HCT116 (cell line): Measurements from ENCODE around the gene UBN1. TPM values are rescaled to one million over a fixed set of nuclear protein-coding genes. Genes with fewer than 3 reads are reported as not detected.

ENCODE experiments used
- ATAC-seq: fragments of 200-7000 bp; cut with Tn5 transposase; 2 replicates; pipeline ENCODE4 v1.9.1; 2020; ENCODE audit warnings: mild to moderate bottlenecking, moderate library complexity
- BruUV-seq: library from RNA; stranded (reverse); fragments of 400-500 nt; replicated peaks from 2 replicates; lab custom pipeline; 2021; lab: Mats Ljungman, UMichigan
- CTCF ChIA-PET: fragments of 300-600 bp; sonication (Branson Sonifier 250); formaldehyde crosslinking; loops from one replicate; lab custom pipeline; 2021; ENCODE audit warnings: antibody characterized with exemption; lab: Charles Lee
- POLR2A ChIA-PET: fragments of 300-600, 350-600 bp; sonication (Branson Sonifier 250); formaldehyde crosslinking; loops from one replicate; lab custom pipeline; 2021; ENCODE audit warnings: antibody characterized with exemption; lab: Charles Lee
- RAD21 ChIA-PET, 2 experiments: fragments of 300-600 bp; sonication (Branson Sonifier 250); formaldehyde crosslinking; loops; one replicate each; lab custom pipeline; 2023; ENCODE audit warnings: low total read pairs in 2 of 2; ENCODE audit not compliant: uncharacterized antibody in 2 of 2, unreplicated experiment in 2 of 2, low non-redundant PET in 1 of 2; lab: Charles Lee
- DNase-seq: peaks from one replicate; pipeline ENCODE4 v3.0.0-alpha.2; 2010; ENCODE audit warnings: low read depth, low spot score
- H2AFZ ChIP-seq: fragments of 200-600 bp; shearing (Covaris generic), sonication (generic); 2 replicates; pipeline ENCODE4 v1.6.1; 2017; ENCODE audit warnings: low read depth, mixed run types, mixed read lengths, antibody characterized with exemption, low read length; ENCODE audit not compliant: poor library complexity, severe bottlenecking
- H3K27ac ChIP-seq: 2 replicates; pipeline ENCODE4 v1.5.1; 2012; ENCODE audit warnings: low read depth, low read length
- H3K27me3 ChIP-seq: fragments of 200-600 bp; sonication (generic); 2 replicates; pipeline ENCODE4 v1.6.1; 2016; ENCODE audit warnings: mixed run types, low read length, mixed read lengths; ENCODE audit not compliant: insufficient read depth
- H3K36me3 ChIP-seq, 2 experiments: fragments of 200-500 bp in 1 of 2; fragments of 200-600 bp in 1 of 2; sonication (Bioruptor generic) in 1 of 2; sonication (generic) in 1 of 2; 2 replicates each; pipeline versions ENCODE4 v1.5.1 to v1.6.1; 2014 to 2016; ENCODE audit warnings: low read length in 2 of 2, inconsistent platforms in 1 of 2, mixed read lengths in 1 of 2, mixed run types in 1 of 2; ENCODE audit not compliant: insufficient read depth in 2 of 2, control insufficient read depth in 1 of 2
- H3K4me1 ChIP-seq, 2 experiments: fragments of 200-600 bp in 1 of 2; sonication (generic) in 1 of 2; 2 replicates each; pipeline versions ENCODE4 v1.5.1 to v1.6.1; 2012 to 2017; ENCODE audit warnings: low read length in 2 of 2, inconsistent platforms in 1 of 2, mild to moderate bottlenecking in 1 of 2, mixed read lengths in 1 of 2, mixed run types in 1 of 2, moderate library complexity in 1 of 2; ENCODE audit not compliant: insufficient read depth in 2 of 2, control insufficient read depth in 1 of 2
- H3K4me2 ChIP-seq: fragments of 200-600 bp; sonication (generic); 2 replicates; pipeline ENCODE4 v1.6.1; 2017; ENCODE audit warnings: mixed run types, low read length, mixed read lengths
- H3K4me3 ChIP-seq, 2 experiments: fragments of 200-600 bp in 1 of 2; sonication (generic) in 1 of 2; replicated peaks in 1 of 2; 2 replicates each; pipeline ENCODE4 v1.5.1; 2011 to 2016; ENCODE audit warnings: low read length in 2 of 2, control low read depth in 1 of 2, low read depth in 1 of 2, mild to moderate bottlenecking in 1 of 2, mixed read lengths in 1 of 2, mixed run types in 1 of 2
- H3K79me2 ChIP-seq: fragments of 200-600 bp; sonication (generic); 2 replicates; pipeline ENCODE4 v1.6.1; 2017; ENCODE audit warnings: mild to moderate bottlenecking, mixed run types, low read length, moderate library complexity, mixed read lengths; ENCODE audit not compliant: insufficient read depth
- H3K9ac ChIP-seq: fragments of 200-600 bp; sonication (generic); 2 replicates; pipeline ENCODE4 v1.6.1; 2016; ENCODE audit warnings: low read length, mixed read lengths
- H3K9me2 ChIP-seq: fragments of 200-600 bp; sonication (generic), shearing (Covaris generic); 2 replicates; pipeline ENCODE4 v1.6.1; 2017; ENCODE audit warnings: mixed run types, mild to moderate bottlenecking, moderate library complexity; ENCODE audit not compliant: insufficient read depth
- H3K9me3 ChIP-seq, 2 experiments: fragments of 200-500 bp in 1 of 2; fragments of 200-600 bp in 1 of 2; sonication (Bioruptor generic) in 1 of 2; sonication (generic) in 1 of 2; 2 replicates each; pipeline ENCODE4 v1.6.1; 2014 to 2017; ENCODE audit warnings: low read length in 2 of 2, mixed read lengths in 2 of 2, inconsistent platforms in 1 of 2, low read depth in 1 of 2, mild to moderate bottlenecking in 1 of 2, mixed run types in 1 of 2, moderate library complexity in 1 of 2; ENCODE audit not compliant: control insufficient read depth in 1 of 2, insufficient read depth in 1 of 2
- H4K20me1 ChIP-seq: fragments of 200-600 bp; sonication (generic), shearing (Covaris generic); 2 replicates; pipeline ENCODE4 v1.6.1; 2017; ENCODE audit warnings: mixed run types, mild to moderate bottlenecking, moderate library complexity; ENCODE audit not compliant: insufficient read depth
- EZH2phosphoT487 ChIP-seq: fragments of 200-600 bp; IDR thresholded peaks from 2 replicates; pipeline ENCODE4 v1.6.1; 2018; ENCODE audit warnings: antibody characterized with exemption, borderline replicate concordance
- JUND ChIP-seq: IDR thresholded peaks from 2 replicates; pipeline ENCODE4 v1.6.1; 2012
- POLR2AphosphoS5 ChIP-seq: IDR thresholded peaks from 2 replicates; pipeline ENCODE4 v1.6.1; 2011; ENCODE audit warnings: mild to moderate bottlenecking, low read depth, low read length, moderate library complexity
- YY1 ChIP-seq: IDR thresholded peaks from 2 replicates; pipeline ENCODE4 v1.6.1; 2011; ENCODE audit warnings: low read length, low read depth, moderate library complexity, mild to moderate bottlenecking; ENCODE audit not compliant: insufficient replicate concordance; ENCODE audit errors: extremely low read depth
- intact Hi-C: fragments of 100-400 bp; cut with micrococcal nuclease; formaldehyde crosslinking; loops from 2 replicates; pipeline ENCODE4 v1.10.0; 2022
- total RNA-seq: library from RNA; stranded (reverse); gene quantifications from one replicate; pipeline ENCODE4 v1.2.1, GENCODE V29; 2021; ENCODE audit not compliant: unreplicated experiment
- TF ChIP-seq, protein P1 (sequence below): IDR thresholded peaks from 2 replicates; pipeline ENCODE4 v1.6.1; 2012
- TF ChIP-seq, protein P2 (sequence below), 3 experiments: fragments of 200-600 bp in 1 of 3; sonication (generic) in 1 of 3; IDR thresholded peaks in 2 of 3; conservative IDR thresholded peaks in 1 of 3; 2 replicates each; pipeline ENCODE4 v1.5.1; 2012 to 2017; ENCODE audit warnings: low read depth in 2 of 3, low read length in 2 of 3, antibody characterized with exemption in 1 of 3, borderline replicate concordance in 1 of 3, control low read depth in 1 of 3, mild to moderate bottlenecking in 1 of 3, mixed read lengths in 1 of 3, mixed run types in 1 of 3, moderate library complexity in 1 of 3; ENCODE audit not compliant: insufficient read depth in 1 of 3

Gene UBN1
- total RNA-seq, 1 experiment from 2014 or later = 31.9 TPM

- H4K20me1 ChIP-seq = no peaks in the 10 kb centered on the region
- H3K4me1 ChIP-seq = peaks cover 13 to 20% of the 10 kb centered on the region in 2 experiments
- no peaks in the 10 kb centered on the region for H3K79me2 ChIP-seq
- intact Hi-C loops = no loop called here
- no peak overlapping the region for H3K4me2 ChIP-seq
- H3K9me3 ChIP-seq = no peaks in the 10 kb centered on the region
- no peaks in the 10 kb centered on the region for H3K27me3 ChIP-seq
- H2AFZ ChIP-seq = no peak overlapping the region
- POLR2A ChIA-PET = no interaction called here
- no peak overlapping the region for H3K9ac ChIP-seq
- BruUV-seq = no TSS peak
- H3K4me3 ChIP-seq = no peak overlapping the region
- peaks cover 18 to 21% of the 10 kb centered on the region in 2 experiments; a peak in 3 of 4 replicates for H3K36me3 ChIP-seq
- RAD21 ChIA-PET = no interaction called here
- ATAC-seq = no peak
- no peaks in the 10 kb centered on the region for H3K9me2 ChIP-seq
- no peak for DNase-seq
- TF ChIP-seq, protein P1, sequence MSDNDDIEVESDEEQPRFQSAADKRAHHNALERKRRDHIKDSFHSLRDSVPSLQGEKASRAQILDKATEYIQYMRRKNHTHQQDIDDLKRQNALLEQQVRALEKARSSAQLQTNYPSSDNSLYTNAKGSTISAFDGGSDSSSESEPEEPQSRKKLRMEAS = no peak
- TF ChIP-seq, protein P2, sequence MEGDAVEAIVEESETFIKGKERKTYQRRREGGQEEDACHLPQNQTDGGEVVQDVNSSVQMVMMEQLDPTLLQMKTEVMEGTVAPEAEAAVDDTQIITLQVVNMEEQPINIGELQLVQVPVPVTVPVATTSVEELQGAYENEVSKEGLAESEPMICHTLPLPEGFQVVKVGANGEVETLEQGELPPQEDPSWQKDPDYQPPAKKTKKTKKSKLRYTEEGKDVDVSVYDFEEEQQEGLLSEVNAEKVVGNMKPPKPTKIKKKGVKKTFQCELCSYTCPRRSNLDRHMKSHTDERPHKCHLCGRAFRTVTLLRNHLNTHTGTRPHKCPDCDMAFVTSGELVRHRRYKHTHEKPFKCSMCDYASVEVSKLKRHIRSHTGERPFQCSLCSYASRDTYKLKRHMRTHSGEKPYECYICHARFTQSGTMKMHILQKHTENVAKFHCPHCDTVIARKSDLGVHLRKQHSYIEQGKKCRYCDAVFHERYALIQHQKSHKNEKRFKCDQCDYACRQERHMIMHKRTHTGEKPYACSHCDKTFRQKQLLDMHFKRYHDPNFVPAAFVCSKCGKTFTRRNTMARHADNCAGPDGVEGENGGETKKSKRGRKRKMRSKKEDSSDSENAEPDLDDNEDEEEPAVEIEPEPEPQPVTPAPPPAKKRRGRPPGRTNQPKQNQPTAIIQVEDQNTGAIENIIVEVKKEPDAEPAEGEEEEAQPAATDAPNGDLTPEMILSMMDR (IDR thresholded peaks at IDR 0.05 in 2 of 3, conservative IDR thresholded peaks at IDR 0.05 in 1 of 3; ENCODE audit: borderline replicate concordance in 1 of 3, insufficient read depth in 1 of 3, low read depth in 2 of 3, low read length in 2 of 3) = no peak
- TF ChIP-seq YY1 (no peak), POLR2AphosphoS5 (no peak), EZH2phosphoT487 (no peak), JUND (no peak)
- TF ChIP-seq, all 23 proteins: peak for 0
- CTCF ChIA-PET = no interaction called here
- H3K27ac ChIP-seq = no peak overlapping the region
Observed at GRCh38 chr16:4805231-4805630, 42.0 kb upstream of the UBN1 start.

- H3K36me3 ChIP-seq = peaks cover 22 to 27% of the 10 kb centered on the region in 2 experiments; a peak in 3 of 4 replicates
Observed at GRCh38 chr16:4806280-4806679, 41.0 kb upstream of the UBN1 start.

More at GRCh38 chr16:4806280-4806679, 41.0 kb upstream of the UBN1 start:
- Histone ChIP-seq H2AFZ (no peak overlapping the region), H3K9me3 (no peaks in the 10 kb centered on the region), H3K27me3 (no peaks in the 10 kb centered on the region), H3K27ac (no peak overlapping the region), H4K20me1 (no peaks in the 10 kb centered on the region), H3K9me2 (no peaks in the 10 kb centered on the region), H3K9ac (no peak overlapping the region), H3K4me3 (no peak overlapping the region), H3K4me1 (peaks cover 9 to 15% of the 10 kb centered on the region in 2 experiments), H3K4me2 (no peak overlapping the region), H3K79me2 (no peaks in the 10 kb centered on the region)
- TF ChIP-seq, protein P2 (IDR thresholded peaks at IDR 0.05 in 2 of 3, conservative IDR thresholded peaks at IDR 0.05 in 1 of 3; ENCODE audit: borderline replicate concordance in 1 of 3, insufficient read depth in 1 of 3, low read depth in 2 of 3, low read length in 2 of 3) = no peak
- ChIA-PET RAD21 (no interaction called here), POLR2A (no interaction called here), CTCF (no interaction called here)
- intact Hi-C loops = no loop called here
- DNase-seq (no peak), ATAC-seq (no peak)
- no TSS peak for BruUV-seq
